Thymus (tissue), 11 donors: ENCODE data around the gene TFPI2. TPM values are rescaled to one million over a fixed set of nuclear protein-coding genes. Genes with fewer than 3 reads are reported as not detected.

ENCODE experiments used
- DNase-seq, 9 donors: peaks; one replicate each; pipeline ENCODE4 v3.0.0-alpha.2; 2013; ENCODE audit warnings: low spot score in 9 of 9, low read depth in 6 of 9, missing footprints in 1 of 9
- H3K27ac ChIP-seq, 2 donors: one replicate each; pipeline ENCODE4 v1.5.1; 2013; ENCODE audit warnings: control low read depth in 1 of 2, low read depth in 1 of 2, low read length in 1 of 2, mild to moderate bottlenecking in 1 of 2, moderate library complexity in 1 of 2
- H3K27me3 ChIP-seq, 2 donors: one replicate each; pipeline ENCODE4 v1.5.1; 2013; ENCODE audit warnings: low read length in 1 of 2; ENCODE audit not compliant: control insufficient read depth in 2 of 2, insufficient read depth in 1 of 2
- H3K36me3 ChIP-seq, 2 donors: one replicate each; pipeline ENCODE4 v1.5.1; 2013; ENCODE audit warnings: low read length in 1 of 2, mild to moderate bottlenecking in 1 of 2, moderate library complexity in 1 of 2; ENCODE audit not compliant: control insufficient read depth in 2 of 2, insufficient read depth in 2 of 2
- H3K4me1 ChIP-seq, 2 donors: one replicate each; pipeline ENCODE4 v1.5.1; 2013; ENCODE audit warnings: low read length in 2 of 2; ENCODE audit not compliant: control insufficient read depth in 2 of 2, insufficient read depth in 2 of 2
- H3K4me3 ChIP-seq, 2 donors: one replicate each; pipeline ENCODE4 v1.5.1; 2013; ENCODE audit warnings: low read length in 2 of 2, control low read depth in 1 of 2, mild to moderate bottlenecking in 1 of 2
- H3K9me3 ChIP-seq, 2 donors: one replicate each; pipeline ENCODE4 v1.5.1; 2013; ENCODE audit warnings: low read length in 1 of 2, mild to moderate bottlenecking in 1 of 2; ENCODE audit not compliant: control insufficient read depth in 2 of 2, insufficient read depth in 1 of 2
- WGBS: extraction: QIAGEN DNeasy Blood & Tissue Kit; methylation state at CpG from one replicate; pipeline ENCODE4 v1.1.7; 2013; 5-methylcytosine and 5-hydroxymethylcytosine counted together
- polyA plus RNA-seq: library from polyadenylated mRNA; stranded (reverse); fragments of 200-250 nt; gene quantifications from one replicate; pipeline ENCODE4 v1.2.3, GENCODE V29; 2013
- total RNA-seq: library from RNA; stranded (reverse); fragments of 120-200 nt; gene quantifications from one replicate; pipeline ENCODE4 v1.2.4, GENCODE V29; 2013
- donor health status: healthy.

The TFPI2 gene
- total and polyA plus RNA-seq, 2 donors: 12.5 to 21.3 TPM

DNA sequence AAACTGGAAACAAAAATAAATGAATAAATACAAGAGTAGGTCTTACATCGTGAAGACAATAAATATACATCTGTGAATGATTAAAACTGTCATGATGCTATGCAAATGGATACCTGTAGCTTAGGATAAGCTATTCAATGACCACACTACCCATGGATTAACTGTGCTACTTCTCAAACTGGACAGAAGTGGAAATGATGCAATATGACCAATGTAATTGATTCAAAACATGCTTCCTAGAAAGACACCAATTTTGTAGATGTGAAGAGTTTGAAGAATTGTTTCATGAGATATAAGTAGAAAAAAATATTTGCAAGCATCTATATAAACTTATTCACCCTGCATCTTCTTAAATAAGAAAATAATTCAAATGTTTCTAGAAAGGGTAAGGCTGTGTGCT is 36.1 kb downstream of the TFPI2 start:
- WGBS: 92% methylated on average over 1 of the region's 1 CpG
- Histone ChIP-seq H3K9me3 (no peaks in the 10 kb centered on the region), H3K4me3 (no peak overlapping the region), H3K36me3 (no peaks in the 10 kb centered on the region), H3K27me3 (no peaks in the 10 kb centered on the region), H3K27ac (no peak overlapping the region), H3K4me1 (no peaks in the 10 kb centered on the region)
- no peak for DNase-seq

GRCh38 chr7:93851536-93851935 is 39.0 kb downstream of the TFPI2 start:
- Histone ChIP-seq H3K27me3 (no peaks in the 10 kb centered on the region), H3K9me3 (no peaks in the 10 kb centered on the region), H3K4me3 (no peak overlapping the region), H3K36me3 (no peaks in the 10 kb centered on the region), H3K4me1 (no peaks in the 10 kb centered on the region), H3K27ac (no peak overlapping the region)
- DNase-seq: no peak
- WGBS: 95% methylated on average over 2 of the region's 2 CpGs

- WGBS: 77% methylated on average over 1 of the region's 1 CpG
- Histone ChIP-seq H3K9me3 (no peaks in the 10 kb centered on the region), H3K4me3 (no peak overlapping the region), H3K27ac (no peak overlapping the region), H3K27me3 (no peaks in the 10 kb centered on the region), H3K4me1 (no peaks in the 10 kb centered on the region), H3K36me3 (no peaks in the 10 kb centered on the region)
- no peak for DNase-seq
Observed at GRCh38 chr7:93843260-93843659, 47.3 kb downstream of the TFPI2 start.

- no peak for DNase-seq
- H3K27ac ChIP-seq: no peak overlapping the region
- no peaks in the 10 kb centered on the region for H3K9me3 ChIP-seq
- H3K27me3 ChIP-seq: no peaks in the 10 kb centered on the region
- no peaks in the 10 kb centered on the region for H3K36me3 ChIP-seq
- H3K4me3 ChIP-seq: no peak overlapping the region
- H3K4me1 ChIP-seq: no peaks in the 10 kb centered on the region
- 96% methylated on average over 1 of the region's 1 CpG for WGBS
Observed at GRCh38 chr7:93838966-93839365, 51.6 kb downstream of the TFPI2 start.

- Histone ChIP-seq H3K4me3 (no peak overlapping the region), H3K4me1 (no peaks in the 10 kb centered on the region), H3K9me3 (no peaks in the 10 kb centered on the region), H3K27me3 (no peaks in the 10 kb centered on the region), H3K36me3 (no peaks in the 10 kb centered on the region), H3K27ac (no peak overlapping the region)
- DNase-seq: no peak
- WGBS: 97% methylated on average over 3 of the region's 3 CpGs
Observed at GRCh38 chr7:93837245-93837644, 53.3 kb downstream of the TFPI2 start.

- Histone ChIP-seq H3K9me3 (no peaks in the 10 kb centered on the region), H3K36me3 (no peaks in the 10 kb centered on the region), H3K27ac (no peak overlapping the region), H3K27me3 (no peaks in the 10 kb centered on the region), H3K4me1 (no peaks in the 10 kb centered on the region), H3K4me3 (no peak overlapping the region)
- WGBS: 87% methylated on average over 4 of the region's 4 CpGs
- no peak for DNase-seq
Observed at GRCh38 chr7:93836116-93836515, 54.4 kb downstream of the TFPI2 start.

- Histone ChIP-seq H3K27ac (no peak overlapping the region), H3K4me1 (no peaks in the 10 kb centered on the region), H3K27me3 (no peaks in the 10 kb centered on the region), H3K36me3 (no peaks in the 10 kb centered on the region), H3K4me3 (no peak overlapping the region), H3K9me3 (no peaks in the 10 kb centered on the region)
- DNase-seq: no peak
- WGBS: 96% methylated on average over 1 of the region's 1 CpG
Observed at GRCh38 chr7:93835702-93836101, 54.9 kb downstream of the TFPI2 start.

Other genes with a start within 250 kb of the TFPI2 start
- 0.76 TPM for gene GNGT1, start 15.8 kb upstream of the TFPI2 start, total RNA-seq
- 3.3 TPM for gene GNGT1, start 15.8 kb upstream of the TFPI2 start, polyA plus RNA-seq
- 32.2 TPM for gene GNG11, start 31.0 kb upstream of the TFPI2 start, total RNA-seq
- 28.6 TPM for gene GNG11, start 31.0 kb upstream of the TFPI2 start, polyA plus RNA-seq
- gene BET1, start 113.6 kb upstream of the TFPI2 start, total RNA-seq: 33.2 TPM
- 39.5 TPM for gene BET1, start 113.6 kb upstream of the TFPI2 start, polyA plus RNA-seq